Measurements from ENCODE around the gene DEDD2. TPM values are rescaled to one million over a fixed set of nuclear protein-coding genes. Genes with fewer than 3 reads are reported as not detected.

Gene DEDD2
- total RNA-seq, 1 experiment from 2014 or later = 45.6 TPM

GRCh38 chr19:42245231-42245630 lies 27.8 kb upstream of the DEDD2 start:
- Histone ChIP-seq H3F3A (ENCODE audit: insufficient read depth, low read depth) (peaks cover 23% of the 10 kb centered on the region), H3K4me3 (peak overlapping the region; percentile 88; the same call in 1 of the 2 replicates), H3K79me2 (ENCODE audit: low read depth) (peaks cover 28% of the 10 kb centered on the region), H3K4me1 (replicated peaks; ENCODE audit: insufficient read depth) (peaks cover 17% of the 10 kb centered on the region), H3K27me3 (ENCODE audit: insufficient read depth, low read depth) (no peaks in the 10 kb centered on the region), H3K4me2 (peak overlapping the region; percentile 65), H3K36me3 (ENCODE audit: low read depth) (no peaks in the 10 kb centered on the region), H3K9me2 (ENCODE audit: insufficient read depth) (no peaks in the 10 kb centered on the region), H2AFZ (no peak overlapping the region), H3K27ac (no peak overlapping the region), H3K9me3 (ENCODE audit: insufficient read depth, low read depth) (no peaks in the 10 kb centered on the region), H4K20me1 (ENCODE audit: insufficient read depth) (peaks cover 6% of the 10 kb centered on the region; the same call in 1 of the 2 replicates)
- intact Hi-C loops (cut with micrococcal nuclease; ENCODE audit: unreplicated experiment) = no loop called here
- BruUV-seq (replicated peaks) = no TSS peak
- no peak for DNase-seq
- ChIA-PET CTCF (interaction anchor here (0.6 kb wide), 1 partner anchor 36 kb away, joined by 5 read pairs; no protein-coding TSS in a partner anchor), POLR2A (ENCODE audit: unreplicated experiment) (interaction anchor here (0.6 kb wide), 1 partner anchor 82 kb away, joined by 3 read pairs; no protein-coding TSS in a partner anchor)
- no peak for TF ChIP-seq EZH2 (IDR thresholded peaks at IDR 0.05; ENCODE audit: low read depth)
- no peak for TF ChIP-seq CTCF (conservative IDR thresholded peaks at IDR 0.05)

GRCh38 chr19:42244347-42245220 lies 27.1 kb upstream of the DEDD2 start:
- POLR2A ChIA-PET (ENCODE audit: unreplicated experiment) = interaction anchor here (0.6 to 1.6 kb wide), 2 partner anchors 37 to 83 kb away, joined by 3 to 16 read pairs; no protein-coding TSS in a partner anchor
- Histone ChIP-seq H3K4me3 (peak overlapping the region; percentile 88), H3K9me3 (ENCODE audit: insufficient read depth, low read depth) (no peaks in the 10 kb centered on the region), H4K20me1 (ENCODE audit: insufficient read depth) (no peaks in the 10 kb centered on the region; the same call in 1 of the 2 replicates), H3K4me1 (replicated peaks; ENCODE audit: insufficient read depth) (peaks cover 17% of the 10 kb centered on the region), H3F3A (ENCODE audit: insufficient read depth, low read depth) (peaks cover 19% of the 10 kb centered on the region), H3K4me2 (peak overlapping the region; percentile 65), H3K36me3 (ENCODE audit: low read depth) (no peaks in the 10 kb centered on the region), H3K27ac (peak overlapping the region; percentile 35), H3K27me3 (ENCODE audit: insufficient read depth, low read depth) (no peaks in the 10 kb centered on the region), H3K79me2 (ENCODE audit: low read depth) (peaks cover 35% of the 10 kb centered on the region), H2AFZ (peak overlapping the region; percentile 78), H3K9me2 (ENCODE audit: insufficient read depth) (no peaks in the 10 kb centered on the region)
- CTCF ChIA-PET = interaction anchor here (0.6 to 0.9 kb wide), 3 partner anchors 52 to 210 kb away, joined by 3 to 16 read pairs (median 3); no protein-coding TSS in a partner anchor
- TF ChIP-seq EZH2 (IDR thresholded peaks at IDR 0.05; ENCODE audit: low read depth) (no peak), CTCF (conservative IDR thresholded peaks at IDR 0.05) (peak; percentile 66)
- BruUV-seq (replicated peaks) = no TSS peak
- intact Hi-C loops (cut with micrococcal nuclease; ENCODE audit: unreplicated experiment) = loop anchor here (1.0 to 5.0 kb wide), 4 partner anchors 9 to 188 kb away; no protein-coding TSS in a partner anchor
- DNase-seq = peak; percentile 88 to 91
